ENCODE results near the gene XAGE2.

DNA sequence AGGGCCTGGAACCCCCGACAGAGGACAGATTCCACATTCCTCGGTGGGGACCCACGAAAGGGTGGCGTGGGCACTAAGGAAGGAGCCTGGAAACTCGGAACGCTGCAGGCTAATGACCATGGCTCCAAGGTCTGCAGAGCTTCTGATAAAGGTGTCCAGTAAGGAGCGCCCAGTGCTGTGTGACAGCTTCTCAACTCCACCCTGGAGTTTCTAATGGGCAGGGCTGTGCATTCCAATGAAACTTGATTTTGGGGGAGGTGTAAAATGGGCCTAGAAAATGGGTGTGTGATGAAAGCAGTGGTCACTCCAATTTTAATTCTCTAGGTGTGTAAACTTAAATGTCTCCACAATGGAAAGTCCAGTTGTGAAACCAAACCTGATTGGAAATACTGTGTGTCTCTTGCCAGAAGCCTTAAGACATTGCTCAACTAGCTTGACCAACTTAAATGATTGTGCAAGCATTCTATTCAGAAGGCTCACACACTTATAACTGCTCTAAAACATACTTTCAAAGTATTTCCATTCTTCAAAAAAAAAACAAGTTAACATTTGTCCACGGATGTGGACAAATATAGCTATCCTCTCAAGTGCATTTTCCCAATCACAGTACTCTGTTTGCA lies 52.1 kb downstream of the XAGE2 start:
- TF ChIP-seq EZH2 (IDR thresholded peaks at IDR 0.05) (no peak), POLR2AphosphoS5 (IDR thresholded peaks at IDR 0.05; ENCODE audit: borderline replicate concordance, low read depth, low read length) (no peak), FOXP2 (optimal IDR thresholded peaks at IDR 0.05; ENCODE audit: control extremely low read depth, extremely low read length, insufficient read depth) (no peak)

Measured in SK-N-MC (cell line).